Stomach (tissue), 9 donors: ENCODE data around the gene HECW1. TPM values are rescaled to one million over a fixed set of nuclear protein-coding genes. Genes with fewer than 3 reads are reported as not detected.

Experiments
- DNase-seq, 2 donors: peaks; one replicate each; pipeline versions ENCODE4 v3.0.0 to v3.0.0-alpha.2; 2013 to 2019
- H3K27ac ChIP-seq, 5 donors: fragments of 200-600 bp in 4 of 5; sonication (generic) in 4 of 5; one replicate each; pipeline ENCODE4 v1.5.1; 2013 to 2019; ENCODE audit warnings: mild to moderate bottlenecking in 1 of 5, moderate library complexity in 1 of 5
- H3K27me3 ChIP-seq, 3 donors: fragments of 200-600 bp; sonication (generic); one replicate each; pipeline ENCODE4 v1.5.1; 2017 to 2019; ENCODE audit warnings: mixed run types in 1 of 3
- H3K36me3 ChIP-seq, 4 donors: fragments of 200-600 bp; sonication (generic); 1 replicate in 3 of 4; 2 replicates in 1 of 4; pipeline ENCODE4 v1.5.1; 2016 to 2019
- H3K4me1 ChIP-seq, 4 donors: fragments of 200-600 bp; sonication (generic); one replicate each; pipeline ENCODE4 v1.5.1; 2016 to 2019
- H3K4me3 ChIP-seq, 4 donors: fragments of 200-600 bp; sonication (generic) in 3 of 4; one replicate each; pipeline ENCODE4 v1.5.1; 2016 to 2019; ENCODE audit warnings: mild to moderate bottlenecking in 1 of 4
- H3K9me3 ChIP-seq, 4 donors: fragments of 200-600 bp; sonication (generic); one replicate each; pipeline ENCODE4 v1.5.1; 2016 to 2019
- CTCF ChIP-seq, 7 experiments: fragments of 450-650 bp in 4 of 7; fragments of 200-600 bp in 3 of 7; sonication (generic) in 3 of 7; IDR thresholded peaks; one replicate each; pipeline ENCODE4 v1.5.1; 2016 to 2019; ENCODE audit warnings: antibody characterized with exemption in 7 of 7, control low read depth in 2 of 7, mild to moderate bottlenecking in 1 of 7
- EP300 ChIP-seq: sonication (generic); formaldehyde crosslinking; IDR thresholded peaks from one replicate; pipeline ENCODE4 v1.6.1; 2017; ENCODE audit warnings: antibody characterized with exemption
- POLR2A ChIP-seq, 4 donors: fragments of 450-650 bp; IDR thresholded peaks; one replicate each; pipeline ENCODE4 v1.6.1; 2016; ENCODE audit warnings: antibody characterized with exemption in 4 of 4, control low read depth in 2 of 4, mild to moderate bottlenecking in 1 of 4, moderate library complexity in 1 of 4
- POLR2AphosphoS5 ChIP-seq, 3 donors: sonication (generic); formaldehyde crosslinking; IDR thresholded peaks; one replicate each; pipeline ENCODE4 v1.6.1; 2016; ENCODE audit warnings: antibody characterized with exemption in 3 of 3
- WGBS, 5 donors: extraction: QIAGEN DNeasy Blood & Tissue Kit in 3 of 5; methylation state at CpG; one replicate each; pipeline versions ENCODE4 v1.1.5 to v1.1.7; 2013 to 2018; 5-methylcytosine and 5-hydroxymethylcytosine counted together
- intact Hi-C: fragments of 100-400 bp; cut with DNase I; formaldehyde crosslinking; loops from one replicate; pipeline ENCODE4 v1.15.1; 2023; ENCODE audit warnings: low total_unique reads
- polyA plus RNA-seq, 3 donors: library from polyadenylated mRNA; stranded (reverse); fragments of 200-250 nt; gene quantifications; one replicate each; pipeline ENCODE4 v1.2.3, GENCODE V29; 2013
- total RNA-seq, 5 donors: library from RNA; depleted of rRNA; stranded (reverse); fragments of >200 nt; gene quantifications; one replicate each; pipeline versions ENCODE4 v1.1.0 to v1.2.3, GENCODE V29; 2014 to 2016
- donor health status: healthy with polysubstance abuse.
- donor health status: Bipolar disorder and iron deficiency.
- donor health status: healthy.

HECW1 gene
- total and polyA plus RNA-seq, 8 donors, result 0.29 to 11.1 (median 1.4) TPM; not detected in 1

GRCh38 chr7:43511769-43512515, 399.5 kb downstream of the HECW1 start:
- intact Hi-C loops, result no loop called here

GRCh38 chr7:43513251-43513650, 400.8 kb downstream of the HECW1 start:
- Histone ChIP-seq H3K36me3 (no peaks in the 10 kb centered on the region), H3K9me3 (no peaks in the 10 kb centered on the region), H3K27ac (no peak overlapping the region), H3K4me3 (no peak overlapping the region), H3K4me1 (no peaks in the 10 kb centered on the region), H3K27me3 (no peaks in the 10 kb centered on the region)
- DNase-seq, result no peak
- 53 to 58% (median 55%) methylated on average over 8 of the region's 8 CpGs for WGBS, 5 donors
- intact Hi-C loops, result no loop called here
- TF ChIP-seq POLR2A (IDR thresholded peaks at IDR 0.05), result no peak
- no peak for TF ChIP-seq POLR2AphosphoS5 (IDR thresholded peaks at IDR 0.05)
- no peak for TF ChIP-seq EP300
- no peak for TF ChIP-seq CTCF (IDR thresholded peaks at IDR 0.05)

More at GRCh38 chr7:43511769-43512515, 399.5 kb downstream of the HECW1 start:
- no peak overlapping the region for H3K4me3 ChIP-seq
- no peak for DNase-seq
- 68 to 85% (median 83%) methylated on average over 13 of the region's 13 CpGs for WGBS, 5 donors
- no peaks in the 10 kb centered on the region for H3K36me3 ChIP-seq
- no peak overlapping the region for H3K27ac ChIP-seq
- H3K9me3 ChIP-seq, result no peaks in the 10 kb centered on the region
- H3K4me1 ChIP-seq, result no peaks in the 10 kb centered on the region
- TF ChIP-seq CTCF (IDR thresholded peaks at IDR 0.05) (no peak), POLR2A (IDR thresholded peaks at IDR 0.05) (no peak), POLR2AphosphoS5 (IDR thresholded peaks at IDR 0.05) (no peak), EP300 (no peak)
- no peaks in the 10 kb centered on the region for H3K27me3 ChIP-seq

GRCh38 chr7:43516581-43517342, 404.3 kb downstream of the HECW1 start:
- Histone ChIP-seq H3K27ac (no peak overlapping the region), H3K4me1 (no peaks in the 10 kb centered on the region), H3K9me3 (no peaks in the 10 kb centered on the region), H3K36me3 (no peaks in the 10 kb centered on the region), H3K4me3 (no peak overlapping the region), H3K27me3 (no peaks in the 10 kb centered on the region)
- no peak for DNase-seq
- intact Hi-C loops, result no loop called here
- WGBS, 5 donors, result 65 to 70% (median 68%) methylated on average over 9 of the region's 9 CpGs
- TF ChIP-seq POLR2A (IDR thresholded peaks at IDR 0.05) (no peak), POLR2AphosphoS5 (IDR thresholded peaks at IDR 0.05) (no peak), CTCF (IDR thresholded peaks at IDR 0.05) (no peak), EP300 (no peak)

- TF ChIP-seq POLR2A (IDR thresholded peaks at IDR 0.05) (no peak), EP300 (no peak), POLR2AphosphoS5 (IDR thresholded peaks at IDR 0.05) (no peak), CTCF (IDR thresholded peaks at IDR 0.05) (no peak)
- Histone ChIP-seq H3K9me3 (no peaks in the 10 kb centered on the region), H3K4me3 (no peak overlapping the region), H3K4me1 (no peaks in the 10 kb centered on the region), H3K27ac (no peak overlapping the region), H3K27me3 (no peaks in the 10 kb centered on the region), H3K36me3 (no peaks in the 10 kb centered on the region)
- intact Hi-C loops, result no loop called here
- no peak for DNase-seq
- WGBS, 5 donors, result 59 to 85% (median 68%) methylated on average over 2 of the region's 2 CpGs
Measured at GRCh38 chr7:43517464-43517863, 405.0 kb downstream of the HECW1 start.
